ENCODE measurements around the gene MYH7.
"Not testable (repeated sequence)": the region's sequence is repeated elsewhere in the genome, so short reads cannot be mapped to it uniquely, and the experiment has no call there.

MYH7 gene

GRCh38 chr14:23402296-23403138, 32.9 kb downstream of the MYH7 start:
- no peak for DNase-seq (ENCODE audit: low read depth)
- no peak overlapping the region for H3K4me3 ChIP-seq (replicated peaks; ENCODE audit: low read depth, low read length)
- no peak for TF ChIP-seq CTCF (IDR thresholded peaks at IDR 0.05; ENCODE audit: low read length, missing control alignments)

- no peak for DNase-seq (ENCODE audit: low read depth)
- no peak overlapping the region for H3K4me3 ChIP-seq (replicated peaks; ENCODE audit: low read depth, low read length)
- TF ChIP-seq CTCF (IDR thresholded peaks at IDR 0.05; ENCODE audit: low read length, missing control alignments): no peak
These were observed 34.2 kb downstream of the MYH7 start for GRCh38 chr14:23401291-23401690.

GRCh38 chr14:23400496-23401149, 34.8 kb downstream of the MYH7 start:
- not testable (repeated sequence) for DNase-seq (ENCODE audit: low read depth); H3K4me3 ChIP-seq (replicated peaks; ENCODE audit: low read depth, low read length)

GRCh38 chr14:23399591-23399990, 35.9 kb downstream of the MYH7 start:
- no peak for TF ChIP-seq CTCF (IDR thresholded peaks at IDR 0.05; ENCODE audit: low read length, missing control alignments)
- DNase-seq (ENCODE audit: low read depth): no peak
- no peak overlapping the region for H3K4me3 ChIP-seq (replicated peaks; ENCODE audit: low read depth, low read length)

- no peak for TF ChIP-seq CTCF (IDR thresholded peaks at IDR 0.05; ENCODE audit: low read length, missing control alignments)
- no peak for DNase-seq (ENCODE audit: low read depth)
- no peak overlapping the region for H3K4me3 ChIP-seq (replicated peaks; ENCODE audit: low read depth, low read length)
These were observed 36.3 kb downstream of the MYH7 start for GRCh38 chr14:23399136-23399535.

- TF ChIP-seq CTCF (IDR thresholded peaks at IDR 0.05; ENCODE audit: low read length, missing control alignments): no peak
- DNase-seq (ENCODE audit: low read depth): no peak
- no peak overlapping the region for H3K4me3 ChIP-seq (replicated peaks; ENCODE audit: low read depth, low read length)
These were observed 37.1 kb downstream of the MYH7 start for GRCh38 chr14:23398348-23398747.

- DNase-seq (ENCODE audit: low read depth): no peak
- TF ChIP-seq CTCF (IDR thresholded peaks at IDR 0.05; ENCODE audit: low read length, missing control alignments): no peak
- no peak overlapping the region for H3K4me3 ChIP-seq (replicated peaks; ENCODE audit: low read depth, low read length)
These were observed 38.6 kb downstream of the MYH7 start for GRCh38 chr14:23396781-23397407.
